Measurements from ENCODE around the gene EEF1A1. TPM values are rescaled to one million over a fixed set of nuclear protein-coding genes. Genes with fewer than 3 reads are reported as not detected.

Gene EEF1A1
- total and polyA plus RNA-seq, 2 of the 8 experiments (the other 6 are each of a cell fraction or from before 2014, with no cell fraction given), result 13,823 to 13,927 TPM

DNA sequence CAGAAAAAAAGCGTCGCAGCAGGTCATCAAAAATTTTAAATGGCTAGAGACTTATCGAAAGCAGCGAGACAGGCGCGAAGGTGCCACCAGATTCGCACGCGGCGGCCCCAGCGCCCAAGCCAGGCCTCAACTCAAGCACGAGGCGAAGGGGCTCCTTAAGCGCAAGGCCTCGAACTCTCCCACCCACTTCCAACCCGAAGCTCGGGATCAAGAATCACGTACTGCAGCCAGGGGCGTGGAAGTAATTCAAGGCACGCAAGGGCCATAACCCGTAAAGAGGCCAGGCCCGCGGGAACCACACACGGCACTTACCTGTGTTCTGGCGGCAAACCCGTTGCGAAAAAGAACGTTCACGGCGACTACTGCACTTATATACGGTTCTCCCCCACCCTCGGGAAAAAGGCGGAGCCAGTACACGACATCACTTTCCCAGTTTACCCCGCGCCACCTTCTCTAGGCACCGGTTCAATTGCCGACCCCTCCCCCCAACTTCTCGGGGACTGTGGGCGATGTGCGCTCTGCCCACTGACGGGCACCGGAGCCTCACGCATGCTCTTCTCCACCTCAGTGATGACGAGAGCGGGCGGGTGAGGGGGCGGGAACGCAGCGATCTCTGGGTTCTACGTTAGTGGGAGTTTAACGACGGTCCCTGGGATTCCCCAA, at the start of gene EEF1A1 (continued):
- TF ChIP-seq, protein P1, sequence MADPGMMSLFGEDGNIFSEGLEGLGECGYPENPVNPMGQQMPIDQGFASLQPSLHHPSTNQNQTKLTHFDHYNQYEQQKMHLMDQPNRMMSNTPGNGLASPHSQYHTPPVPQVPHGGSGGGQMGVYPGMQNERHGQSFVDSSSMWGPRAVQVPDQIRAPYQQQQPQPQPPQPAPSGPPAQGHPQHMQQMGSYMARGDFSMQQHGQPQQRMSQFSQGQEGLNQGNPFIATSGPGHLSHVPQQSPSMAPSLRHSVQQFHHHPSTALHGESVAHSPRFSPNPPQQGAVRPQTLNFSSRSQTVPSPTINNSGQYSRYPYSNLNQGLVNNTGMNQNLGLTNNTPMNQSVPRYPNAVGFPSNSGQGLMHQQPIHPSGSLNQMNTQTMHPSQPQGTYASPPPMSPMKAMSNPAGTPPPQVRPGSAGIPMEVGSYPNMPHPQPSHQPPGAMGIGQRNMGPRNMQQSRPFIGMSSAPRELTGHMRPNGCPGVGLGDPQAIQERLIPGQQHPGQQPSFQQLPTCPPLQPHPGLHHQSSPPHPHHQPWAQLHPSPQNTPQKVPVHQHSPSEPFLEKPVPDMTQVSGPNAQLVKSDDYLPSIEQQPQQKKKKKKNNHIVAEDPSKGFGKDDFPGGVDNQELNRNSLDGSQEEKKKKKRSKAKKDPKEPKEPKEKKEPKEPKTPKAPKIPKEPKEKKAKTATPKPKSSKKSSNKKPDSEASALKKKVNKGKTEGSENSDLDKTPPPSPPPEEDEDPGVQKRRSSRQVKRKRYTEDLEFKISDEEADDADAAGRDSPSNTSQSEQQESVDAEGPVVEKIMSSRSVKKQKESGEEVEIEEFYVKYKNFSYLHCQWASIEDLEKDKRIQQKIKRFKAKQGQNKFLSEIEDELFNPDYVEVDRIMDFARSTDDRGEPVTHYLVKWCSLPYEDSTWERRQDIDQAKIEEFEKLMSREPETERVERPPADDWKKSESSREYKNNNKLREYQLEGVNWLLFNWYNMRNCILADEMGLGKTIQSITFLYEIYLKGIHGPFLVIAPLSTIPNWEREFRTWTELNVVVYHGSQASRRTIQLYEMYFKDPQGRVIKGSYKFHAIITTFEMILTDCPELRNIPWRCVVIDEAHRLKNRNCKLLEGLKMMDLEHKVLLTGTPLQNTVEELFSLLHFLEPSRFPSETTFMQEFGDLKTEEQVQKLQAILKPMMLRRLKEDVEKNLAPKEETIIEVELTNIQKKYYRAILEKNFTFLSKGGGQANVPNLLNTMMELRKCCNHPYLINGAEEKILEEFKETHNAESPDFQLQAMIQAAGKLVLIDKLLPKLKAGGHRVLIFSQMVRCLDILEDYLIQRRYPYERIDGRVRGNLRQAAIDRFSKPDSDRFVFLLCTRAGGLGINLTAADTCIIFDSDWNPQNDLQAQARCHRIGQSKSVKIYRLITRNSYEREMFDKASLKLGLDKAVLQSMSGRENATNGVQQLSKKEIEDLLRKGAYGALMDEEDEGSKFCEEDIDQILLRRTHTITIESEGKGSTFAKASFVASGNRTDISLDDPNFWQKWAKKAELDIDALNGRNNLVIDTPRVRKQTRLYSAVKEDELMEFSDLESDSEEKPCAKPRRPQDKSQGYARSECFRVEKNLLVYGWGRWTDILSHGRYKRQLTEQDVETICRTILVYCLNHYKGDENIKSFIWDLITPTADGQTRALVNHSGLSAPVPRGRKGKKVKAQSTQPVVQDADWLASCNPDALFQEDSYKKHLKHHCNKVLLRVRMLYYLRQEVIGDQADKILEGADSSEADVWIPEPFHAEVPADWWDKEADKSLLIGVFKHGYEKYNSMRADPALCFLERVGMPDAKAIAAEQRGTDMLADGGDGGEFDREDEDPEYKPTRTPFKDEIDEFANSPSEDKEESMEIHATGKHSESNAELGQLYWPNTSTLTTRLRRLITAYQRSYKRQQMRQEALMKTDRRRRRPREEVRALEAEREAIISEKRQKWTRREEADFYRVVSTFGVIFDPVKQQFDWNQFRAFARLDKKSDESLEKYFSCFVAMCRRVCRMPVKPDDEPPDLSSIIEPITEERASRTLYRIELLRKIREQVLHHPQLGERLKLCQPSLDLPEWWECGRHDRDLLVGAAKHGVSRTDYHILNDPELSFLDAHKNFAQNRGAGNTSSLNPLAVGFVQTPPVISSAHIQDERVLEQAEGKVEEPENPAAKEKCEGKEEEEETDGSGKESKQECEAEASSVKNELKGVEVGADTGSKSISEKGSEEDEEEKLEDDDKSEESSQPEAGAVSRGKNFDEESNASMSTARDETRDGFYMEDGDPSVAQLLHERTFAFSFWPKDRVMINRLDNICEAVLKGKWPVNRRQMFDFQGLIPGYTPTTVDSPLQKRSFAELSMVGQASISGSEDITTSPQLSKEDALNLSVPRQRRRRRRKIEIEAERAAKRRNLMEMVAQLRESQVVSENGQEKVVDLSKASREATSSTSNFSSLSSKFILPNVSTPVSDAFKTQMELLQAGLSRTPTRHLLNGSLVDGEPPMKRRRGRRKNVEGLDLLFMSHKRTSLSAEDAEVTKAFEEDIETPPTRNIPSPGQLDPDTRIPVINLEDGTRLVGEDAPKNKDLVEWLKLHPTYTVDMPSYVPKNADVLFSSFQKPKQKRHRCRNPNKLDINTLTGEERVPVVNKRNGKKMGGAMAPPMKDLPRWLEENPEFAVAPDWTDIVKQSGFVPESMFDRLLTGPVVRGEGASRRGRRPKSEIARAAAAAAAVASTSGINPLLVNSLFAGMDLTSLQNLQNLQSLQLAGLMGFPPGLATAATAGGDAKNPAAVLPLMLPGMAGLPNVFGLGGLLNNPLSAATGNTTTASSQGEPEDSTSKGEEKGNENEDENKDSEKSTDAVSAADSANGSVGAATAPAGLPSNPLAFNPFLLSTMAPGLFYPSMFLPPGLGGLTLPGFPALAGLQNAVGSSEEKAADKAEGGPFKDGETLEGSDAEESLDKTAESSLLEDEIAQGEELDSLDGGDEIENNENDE (IDR thresholded peaks at IDR 0.05; ENCODE audit: insufficient replicate concordance, low read length), result peak; percentile 16
- TF ChIP-seq JUN (IDR thresholded peaks at IDR 0.05; ENCODE audit: low read depth, low read length), result 0 out of 2 replicates have a peak, but pooled peaks have one; percentile 1
- TF ChIP-seq CBX8 (IDR thresholded peaks at IDR 0.05; ENCODE audit: borderline replicate concordance, low read depth, low read length), result no peak
- peak; percentile 59; the same call in 1 of the 2 replicates for TF ChIP-seq YY1 (IDR thresholded peaks at IDR 0.05; ENCODE audit: low read depth, low read length)
- peak; percentile 99 for TF ChIP-seq GTF2F1 (IDR thresholded peaks at IDR 0.05; ENCODE audit: borderline replicate concordance, low read depth, low read length)
- peak; percentile 94 for TF ChIP-seq BACH1 (IDR thresholded peaks at IDR 0.05; ENCODE audit: low read length)
- no peak for TF ChIP-seq ZNF274 (IDR thresholded peaks at IDR 0.05; ENCODE audit: borderline replicate concordance, extremely low read depth, low read length)
- 0 out of 3 replicates have a peak, but pooled peaks of 1 of the 2 experiments have one; percentile 84 for TF ChIP-seq EP300 (IDR thresholded peaks at IDR 0.05; ENCODE audit: borderline replicate concordance in 1 of 2, low read depth in 2 of 2, low read length in 2 of 2)
- TF ChIP-seq, protein P2, sequence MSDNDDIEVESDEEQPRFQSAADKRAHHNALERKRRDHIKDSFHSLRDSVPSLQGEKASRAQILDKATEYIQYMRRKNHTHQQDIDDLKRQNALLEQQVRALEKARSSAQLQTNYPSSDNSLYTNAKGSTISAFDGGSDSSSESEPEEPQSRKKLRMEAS (IDR thresholded peaks at IDR 0.05), result peak; percentile 82
- TF ChIP-seq NRF1 (IDR thresholded peaks at IDR 0.05; ENCODE audit: low read depth, low read length), result peak; percentile 62
